PFSK-1 (cell line): ENCODE data around the gene SLC39A9.

Experiments
- POLR2AphosphoS5 ChIP-seq: IDR thresholded peaks from 2 replicates; pipeline ENCODE4 v1.6.1; 2012; ENCODE audit warnings: low read depth, mild to moderate bottlenecking, control low read depth, low read length, moderate library complexity
- SIN3A ChIP-seq: IDR thresholded peaks from 2 replicates; pipeline ENCODE4 v1.6.1; 2012; ENCODE audit warnings: mild to moderate bottlenecking, low read length, moderate library complexity, borderline replicate concordance; ENCODE audit not compliant: insufficient read depth
- TAF1 ChIP-seq: IDR thresholded peaks from 2 replicates; pipeline ENCODE4 v1.6.1; 2012; ENCODE audit warnings: low read length, control low read depth, borderline replicate concordance; ENCODE audit not compliant: insufficient read depth
- TF ChIP-seq, protein P1 (sequence below), 2 experiments: IDR thresholded peaks; 2 replicates each; pipeline versions ENCODE4 v1.6.1 to v1.8.0; 2011 to 2012; ENCODE audit warnings: low read depth in 2 of 2, low read length in 2 of 2, control low read depth in 1 of 2, inconsistent platforms in 1 of 2, mild to moderate bottlenecking in 1 of 2, moderate library complexity in 1 of 2; ENCODE audit not compliant: insufficient read depth in 1 of 2

DNA sequence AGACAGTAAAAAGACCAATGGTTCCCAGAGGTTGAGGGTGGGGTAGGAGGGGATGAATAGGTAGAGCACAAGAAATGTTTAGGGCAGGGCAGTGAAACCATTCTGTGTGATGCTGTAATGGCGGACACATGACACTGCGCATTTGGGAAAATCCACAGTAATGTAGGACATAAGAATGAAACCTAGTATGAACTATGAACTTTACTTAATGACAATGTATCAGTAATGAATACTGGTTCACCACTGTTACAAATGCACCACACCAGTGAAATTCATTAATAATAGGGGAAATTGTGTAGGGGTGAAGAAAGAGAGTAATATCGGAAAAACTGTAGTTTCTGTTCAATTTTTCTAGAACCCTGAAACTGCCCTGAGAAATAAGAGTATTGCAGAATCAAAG lies 6.0 kb upstream of the SLC39A9 start:
- TF ChIP-seq SIN3A: no peak
- TF ChIP-seq POLR2AphosphoS5: no peak
- TF ChIP-seq, protein P1, sequence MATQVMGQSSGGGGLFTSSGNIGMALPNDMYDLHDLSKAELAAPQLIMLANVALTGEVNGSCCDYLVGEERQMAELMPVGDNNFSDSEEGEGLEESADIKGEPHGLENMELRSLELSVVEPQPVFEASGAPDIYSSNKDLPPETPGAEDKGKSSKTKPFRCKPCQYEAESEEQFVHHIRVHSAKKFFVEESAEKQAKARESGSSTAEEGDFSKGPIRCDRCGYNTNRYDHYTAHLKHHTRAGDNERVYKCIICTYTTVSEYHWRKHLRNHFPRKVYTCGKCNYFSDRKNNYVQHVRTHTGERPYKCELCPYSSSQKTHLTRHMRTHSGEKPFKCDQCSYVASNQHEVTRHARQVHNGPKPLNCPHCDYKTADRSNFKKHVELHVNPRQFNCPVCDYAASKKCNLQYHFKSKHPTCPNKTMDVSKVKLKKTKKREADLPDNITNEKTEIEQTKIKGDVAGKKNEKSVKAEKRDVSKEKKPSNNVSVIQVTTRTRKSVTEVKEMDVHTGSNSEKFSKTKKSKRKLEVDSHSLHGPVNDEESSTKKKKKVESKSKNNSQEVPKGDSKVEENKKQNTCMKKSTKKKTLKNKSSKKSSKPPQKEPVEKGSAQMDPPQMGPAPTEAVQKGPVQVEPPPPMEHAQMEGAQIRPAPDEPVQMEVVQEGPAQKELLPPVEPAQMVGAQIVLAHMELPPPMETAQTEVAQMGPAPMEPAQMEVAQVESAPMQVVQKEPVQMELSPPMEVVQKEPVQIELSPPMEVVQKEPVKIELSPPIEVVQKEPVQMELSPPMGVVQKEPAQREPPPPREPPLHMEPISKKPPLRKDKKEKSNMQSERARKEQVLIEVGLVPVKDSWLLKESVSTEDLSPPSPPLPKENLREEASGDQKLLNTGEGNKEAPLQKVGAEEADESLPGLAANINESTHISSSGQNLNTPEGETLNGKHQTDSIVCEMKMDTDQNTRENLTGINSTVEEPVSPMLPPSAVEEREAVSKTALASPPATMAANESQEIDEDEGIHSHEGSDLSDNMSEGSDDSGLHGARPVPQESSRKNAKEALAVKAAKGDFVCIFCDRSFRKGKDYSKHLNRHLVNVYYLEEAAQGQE (IDR thresholded peaks at IDR 0.05; ENCODE audit: insufficient read depth in 1 of 2, low read depth in 2 of 2, low read length in 2 of 2): no peak
- no peak for TF ChIP-seq TAF1
